Natural killer cell (primary cell): ENCODE data around the gene DUT. TPM values are rescaled to one million over a fixed set of nuclear protein-coding genes. Genes with fewer than 3 reads are reported as not detected.

Source experiments
- ATAC-seq, 3 donors: fragments of 150-1000 bp in 2 of 3; fragments of 200-7000 bp in 1 of 3; cut with Tn5 transposase; 1 replicate in 1 of 3; 2 replicates in 2 of 3; pipeline ENCODE4 v1.10.0; 2021; ENCODE audit warnings: mild to moderate bottlenecking in 2 of 3, moderate library complexity in 2 of 3
- DNase-seq, 2 donors: peaks; one replicate each; pipeline versions ENCODE4 v3.0.0 to v3.0.0-alpha.2; 2013 to 2021; ENCODE audit warnings: mixed read lengths in 1 of 2
- H3K27ac ChIP-seq: one replicate; pipeline ENCODE4 v1.5.1; 2013; ENCODE audit warnings: mild to moderate bottlenecking, low read length
- H3K27me3 ChIP-seq: one replicate; pipeline ENCODE4 v1.6.1; 2013; ENCODE audit warnings: low read length; ENCODE audit not compliant: control insufficient read depth, insufficient read depth
- H3K36me3 ChIP-seq: one replicate; pipeline ENCODE4 v1.6.1; 2013; ENCODE audit warnings: low read length; ENCODE audit not compliant: control insufficient read depth, insufficient read depth
- H3K4me1 ChIP-seq: one replicate; pipeline ENCODE4 v1.6.1; 2013; ENCODE audit warnings: low read length; ENCODE audit not compliant: control insufficient read depth, insufficient read depth
- H3K4me3 ChIP-seq: one replicate; pipeline ENCODE4 v1.5.1; 2013; ENCODE audit warnings: low read length
- H3K9me3 ChIP-seq: one replicate; pipeline ENCODE4 v1.6.1; 2013; ENCODE audit warnings: low read length; ENCODE audit not compliant: control insufficient read depth, insufficient read depth
- H3K27ac Mint-ChIP-seq, 2 donors: one replicate each; pipeline ENCODE4 v1.8.0; 2022; ENCODE audit warnings: mild to moderate bottlenecking in 2 of 2, mixed read lengths in 2 of 2, moderate library complexity in 1 of 2
- H3K27me3 Mint-ChIP-seq, 2 donors: one replicate each; pipeline ENCODE4 v1.8.0; 2022; ENCODE audit warnings: low read depth in 2 of 2, mixed read lengths in 2 of 2
- H3K36me3 Mint-ChIP-seq: one replicate; pipeline ENCODE4 v1.8.0; 2022; ENCODE audit warnings: mixed read lengths
- H3K4me1 Mint-ChIP-seq, 2 donors: one replicate each; pipeline ENCODE4 v1.8.0; 2022; ENCODE audit warnings: mixed read lengths in 2 of 2
- H3K4me3 Mint-ChIP-seq: one replicate; pipeline ENCODE4 v1.8.0; 2022; ENCODE audit warnings: mild to moderate bottlenecking, moderate library complexity, mixed read lengths
- H3K9me3 Mint-ChIP-seq, 2 donors: one replicate each; pipeline ENCODE4 v1.8.0; 2022; ENCODE audit warnings: mixed read lengths in 2 of 2
- WGBS: methylation state at CpG from one replicate; pipeline ENCODE4 v1.1.7; 2013; ENCODE audit warnings: missing lambda C conversion rate; ENCODE audit not compliant: insufficient coverage; 5-methylcytosine and 5-hydroxymethylcytosine counted together
- intact Hi-C: fragments of 100-400 bp; cut with micrococcal nuclease; formaldehyde crosslinking; loops from one replicate; pipeline ENCODE4 v1.14.2; 2022
- total RNA-seq, 4 donors: library from RNA; stranded (reverse); fragments of 120-200 nt in 1 of 4; gene quantifications; one replicate each; pipeline versions ENCODE4 v1.2.3 to v1.2.4, GENCODE V29; 2013 to 2022
- TF ChIP-seq, protein P1 (sequence below): fragments of 200-600 bp; IDR thresholded peaks from one replicate; pipeline ENCODE4 v1.8.0; 2022; ENCODE audit warnings: antibody characterized with exemption

Gene DUT
- total RNA-seq, 3 donors from 2014 or later (not counting 1 experiment from before 2014, with no cell fraction given) = 34.4 to 48.3 (median 44.8) TPM

DNA sequence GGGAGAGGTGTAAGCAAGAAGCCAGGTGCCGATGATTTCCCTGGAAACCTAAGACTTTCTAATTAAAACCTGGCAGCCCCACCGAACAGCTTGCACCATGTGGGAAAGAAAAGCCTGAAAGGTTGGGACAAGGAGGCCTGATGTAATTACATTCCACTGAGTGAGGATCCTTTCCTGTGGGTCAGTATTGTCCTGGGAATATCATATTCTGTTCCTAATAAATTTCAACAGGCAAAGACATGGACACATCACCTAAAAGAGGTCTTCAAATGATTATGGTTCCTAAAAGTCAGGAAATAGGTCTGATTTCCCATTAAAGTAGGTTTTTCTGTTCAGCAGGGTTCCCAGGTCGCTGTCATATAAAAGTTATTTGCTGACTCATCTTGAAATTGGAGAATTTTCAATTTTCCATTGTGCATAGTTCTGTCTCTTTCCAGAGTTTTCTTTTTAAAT is 58.5 kb downstream of the DUT start:
- H3K4me3 Mint-ChIP-seq = no peak overlapping the region
- H3K27ac Mint-ChIP-seq = no peak overlapping the region

DNA sequence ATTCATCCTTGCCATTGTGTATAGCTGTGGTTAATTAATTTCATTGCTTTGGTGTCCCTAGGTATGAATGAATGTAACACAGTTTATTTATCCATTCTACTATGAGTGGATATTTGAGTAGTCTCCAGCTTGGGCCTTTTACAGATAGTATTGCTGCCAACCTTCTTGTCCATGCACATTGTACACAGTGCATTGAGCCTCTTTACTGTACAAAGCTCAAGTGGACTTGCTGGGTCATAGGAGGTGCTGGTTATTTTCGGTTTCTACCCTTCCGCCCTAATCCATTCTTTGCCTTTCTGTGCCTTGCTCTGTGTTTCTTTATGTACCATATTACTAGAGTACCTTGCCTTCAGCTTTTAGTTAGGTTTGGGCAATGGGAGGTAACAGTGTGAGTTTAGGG is 60.7 kb downstream of the DUT start:
- DNase-seq (no peak), ATAC-seq (no peak)
- Histone ChIP-seq H3K36me3 (no peaks in the 10 kb centered on the region), H3K9me3 (no peaks in the 10 kb centered on the region), H3K27ac (no peak overlapping the region), H3K4me3 (no peak overlapping the region), H3K4me1 (no peaks in the 10 kb centered on the region), H3K27me3 (no peaks in the 10 kb centered on the region)
- no peaks in the 10 kb centered on the region for H3K4me1 Mint-ChIP-seq
- H3K27me3 Mint-ChIP-seq = peaks cover 6 to 8% of the 10 kb centered on the region in 2 donors
- intact Hi-C loops = no loop called here
- no peak overlapping the region for H3K27ac Mint-ChIP-seq
- no CpG with 5 or more reads among the region's 2 CpGs for WGBS
- no peaks in the 10 kb centered on the region for H3K9me3 Mint-ChIP-seq
- H3K36me3 Mint-ChIP-seq = no peaks in the 10 kb centered on the region
- TF ChIP-seq, protein P1, sequence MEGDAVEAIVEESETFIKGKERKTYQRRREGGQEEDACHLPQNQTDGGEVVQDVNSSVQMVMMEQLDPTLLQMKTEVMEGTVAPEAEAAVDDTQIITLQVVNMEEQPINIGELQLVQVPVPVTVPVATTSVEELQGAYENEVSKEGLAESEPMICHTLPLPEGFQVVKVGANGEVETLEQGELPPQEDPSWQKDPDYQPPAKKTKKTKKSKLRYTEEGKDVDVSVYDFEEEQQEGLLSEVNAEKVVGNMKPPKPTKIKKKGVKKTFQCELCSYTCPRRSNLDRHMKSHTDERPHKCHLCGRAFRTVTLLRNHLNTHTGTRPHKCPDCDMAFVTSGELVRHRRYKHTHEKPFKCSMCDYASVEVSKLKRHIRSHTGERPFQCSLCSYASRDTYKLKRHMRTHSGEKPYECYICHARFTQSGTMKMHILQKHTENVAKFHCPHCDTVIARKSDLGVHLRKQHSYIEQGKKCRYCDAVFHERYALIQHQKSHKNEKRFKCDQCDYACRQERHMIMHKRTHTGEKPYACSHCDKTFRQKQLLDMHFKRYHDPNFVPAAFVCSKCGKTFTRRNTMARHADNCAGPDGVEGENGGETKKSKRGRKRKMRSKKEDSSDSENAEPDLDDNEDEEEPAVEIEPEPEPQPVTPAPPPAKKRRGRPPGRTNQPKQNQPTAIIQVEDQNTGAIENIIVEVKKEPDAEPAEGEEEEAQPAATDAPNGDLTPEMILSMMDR = no peak
- no peak overlapping the region for H3K4me3 Mint-ChIP-seq

More for the DNA sequence above, 58.5 kb downstream of the DUT start:
- H3K27me3 ChIP-seq = no peaks in the 10 kb centered on the region
- no peaks in the 10 kb centered on the region for H3K4me1 ChIP-seq
- 88% methylated on average over 3 of the region's 3 CpGs for WGBS
- no peaks in the 10 kb centered on the region for H3K36me3 ChIP-seq
- no peaks in the 10 kb centered on the region for H3K9me3 ChIP-seq
- DNase-seq = no peak
- TF ChIP-seq, protein P1 = no peak
- intact Hi-C loops = no loop called here
- no peak overlapping the region for H3K4me3 ChIP-seq
- Mint-ChIP-seq H3K27me3 (peaks cover 9 to 19% of the 10 kb centered on the region in 2 donors), H3K4me1 (no peaks in the 10 kb centered on the region), H3K36me3 (no peaks in the 10 kb centered on the region), H3K9me3 (no peaks in the 10 kb centered on the region)
- H3K27ac ChIP-seq = no peak overlapping the region
- ATAC-seq = no peak

DNA sequence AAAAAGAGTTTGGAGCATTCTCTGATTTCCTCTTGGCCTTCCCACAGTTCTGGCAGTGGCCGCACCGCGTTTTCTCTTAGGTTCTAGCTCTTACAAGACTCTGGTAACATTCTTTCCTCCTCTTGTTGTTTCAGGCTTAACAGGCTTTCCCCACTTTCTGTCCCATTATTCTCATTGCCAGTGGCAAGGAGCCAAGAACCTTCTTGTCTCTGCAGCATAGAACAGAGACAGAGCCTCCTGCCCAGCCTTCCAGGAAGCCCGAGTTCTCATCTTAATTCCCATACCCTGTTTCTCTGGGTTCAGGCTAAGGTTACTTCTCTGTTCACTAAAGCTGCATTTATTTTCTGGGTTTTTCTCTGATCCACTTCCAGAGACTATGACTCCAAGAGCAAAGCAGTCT is 61.1 kb downstream of the DUT start:
- no peak for DNase-seq
- WGBS = 66% methylated on average over 4 of the region's 4 CpGs
- Mint-ChIP-seq H3K4me3 (no peak overlapping the region), H3K36me3 (no peaks in the 10 kb centered on the region), H3K4me1 (no peaks in the 10 kb centered on the region), H3K27ac (no peak overlapping the region), H3K9me3 (no peaks in the 10 kb centered on the region), H3K27me3 (peaks cover 6 to 8% of the 10 kb centered on the region in 2 donors)
- no peaks in the 10 kb centered on the region for H3K9me3 ChIP-seq
- no peaks in the 10 kb centered on the region for H3K36me3 ChIP-seq
- no peak for ATAC-seq
- H3K27me3 ChIP-seq = no peaks in the 10 kb centered on the region
- intact Hi-C loops = no loop called here
- no peak overlapping the region for H3K4me3 ChIP-seq
- TF ChIP-seq, protein P1 = no peak
- no peaks in the 10 kb centered on the region for H3K4me1 ChIP-seq
- H3K27ac ChIP-seq = no peak overlapping the region

Other genes with a start within 250 kb of the DUT start
- gene SLC24A5, start 210.4 kb upstream of the DUT start, total RNA-seq = not detected
- 10 to 100 TPM in 2 of 3 donors, 1 to 10 TPM in 1; 9.0 to 12.5 (median 10.7) TPM for gene MYEF2, start 153.1 kb upstream of the DUT start, total RNA-seq
- gene CTXN2, start 139.8 kb upstream of the DUT start, total RNA-seq = not detected
- not detected for gene SLC12A1, start 125.1 kb upstream of the DUT start, total RNA-seq